HepG2 (cell line): ENCODE measurements around the gene DRAM1. TPM values are rescaled to one million over a fixed set of nuclear protein-coding genes. Genes with fewer than 3 reads are reported as not detected.

Experiments
- CREB3 ChIP-seq: sonication (generic); formaldehyde crosslinking; IDR thresholded peaks from 2 replicates; pipeline ENCODE4 v1.5.0; 2020; ENCODE audit warnings: missing genetic modification reagents
- DMAP1 ChIP-seq: IDR thresholded peaks from 2 replicates; pipeline ENCODE4 v1.6.1; 2016
- HNF4G ChIP-seq, 2 experiments: sonication (generic) in 1 of 2; formaldehyde crosslinking in 1 of 2; IDR thresholded peaks; 2 replicates each; pipeline versions ENCODE4 v1.4.0 to v1.6.1; 2011 to 2020; ENCODE audit warnings: borderline replicate concordance in 2 of 2, low read depth in 2 of 2, mild to moderate bottlenecking in 2 of 2, low read length in 1 of 2, missing genetic modification reagents in 1 of 2, moderate library complexity in 1 of 2
- HOXA3 ChIP-seq: sonication (generic); formaldehyde crosslinking; IDR thresholded peaks from 2 replicates; pipeline ENCODE4 v1.5.0; 2020; ENCODE audit warnings: missing genetic modification reagents
- IRF2 ChIP-seq: IDR thresholded peaks from 2 replicates; pipeline ENCODE4 v1.6.1; 2018; ENCODE audit warnings: missing genetic modification reagents, missing compliant biosample characterization
- LRRFIP1 ChIP-seq: sonication (generic); formaldehyde crosslinking; conservative IDR thresholded peaks from 2 replicates; pipeline ENCODE4 v1.4.0; 2020; ENCODE audit warnings: missing genetic modification reagents
- MBD4 ChIP-seq: IDR thresholded peaks from 2 replicates; pipeline ENCODE4 v1.6.1; 2012; ENCODE audit warnings: low read length, inconsistent platforms, borderline replicate concordance
- NR1H2 ChIP-seq: sonication (generic); formaldehyde crosslinking; IDR thresholded peaks from 2 replicates; pipeline ENCODE4 v1.8.1; 2022; ENCODE audit warnings: low read depth, missing genetic modification reagents, borderline replicate concordance
- PHF20 ChIP-seq: sonication (generic); formaldehyde crosslinking; IDR thresholded peaks from 2 replicates; pipeline ENCODE4 v1.5.0; 2020; ENCODE audit warnings: mild to moderate bottlenecking, missing genetic modification reagents
- PRDM10 ChIP-seq: sonication (generic); formaldehyde crosslinking; IDR thresholded peaks from 2 replicates; pipeline ENCODE4 v1.4.0; 2020; ENCODE audit warnings: low read depth, missing genetic modification reagents
- RERE ChIP-seq: IDR thresholded peaks from 2 replicates; pipeline ENCODE4 v1.6.1; 2016; ENCODE audit warnings: low read depth, missing genetic modification reagents, missing compliant biosample characterization
- SKI ChIP-seq: fragments of 450-650 bp; IDR thresholded peaks from one replicate; pipeline ENCODE4 v1.6.1; 2018; ENCODE audit warnings: mild to moderate bottlenecking; ENCODE audit not compliant: partially characterized antibody
- ZNF552 ChIP-seq: sonication (generic); formaldehyde crosslinking; IDR thresholded peaks from 2 replicates; pipeline ENCODE4 v1.9.0; 2022; ENCODE audit warnings: missing genetic modification reagents, mild to moderate bottlenecking, borderline replicate concordance
- ZNF749 ChIP-seq: sonication (generic); formaldehyde crosslinking; IDR thresholded peaks from 2 replicates; pipeline ENCODE4 v1.8.0; 2022; ENCODE audit warnings: mild to moderate bottlenecking, missing genetic modification reagents, moderate library complexity, borderline replicate concordance
- polyA plus RNA-seq, 8 experiments: library from polyadenylated mRNA; depleted of rRNA in 3 of 8; stranded (reverse) in 7 of 8; unstranded in 1 of 8; fragments of >200 nt; fragmentation: Illumina TruSeq in 4 of 8; extraction: Trizol in 4 of 8; gene quantifications; 2 replicates each; pipeline versions ENCODE4 v1.2.1 to v1.2.3, GENCODE V29; 2011 to 2016; ENCODE audit warnings: low read depth in 4 of 8, missing spikeins in 1 of 8, mixed read lengths in 1 of 8; ENCODE audit not compliant: insufficient read depth in 1 of 8
- total RNA-seq, 5 experiments: library from RNA; depleted of rRNA; stranded (reverse); fragments of >200 nt; fragmentation: Illumina TruSeq; extraction: Trizol; gene quantifications; 2 replicates each; pipeline ENCODE4 v1.2.3, GENCODE V29; 2016; ENCODE audit warnings: low read depth in 1 of 5

Gene DRAM1
- total and polyA plus RNA-seq, 2 of the 13 experiments (the other 11 are each of a cell fraction or from before 2014, with no cell fraction given): 20.9 to 32.6 TPM

- peak; percentile 98 for TF ChIP-seq PRDM10 (CRISPR knock-in tag)
- peak; percentile 73 for TF ChIP-seq HOXA3
- no peak for TF ChIP-seq NR1H2 (CRISPR knock-in tag)
- peak; percentile 99 for TF ChIP-seq IRF2 (CRISPR knock-in tag)
- no peak for TF ChIP-seq MBD4
- peak; percentile 49; the same call in 1 of the 2 replicates for TF ChIP-seq ZNF749 (CRISPR knock-in tag)
- TF ChIP-seq DMAP1: peak; percentile 87; the same call in 1 of the 2 replicates
- TF ChIP-seq CREB3 (CRISPR knock-in tag): no peak; the same call in 1 of the 2 replicates
- TF ChIP-seq ZNF552 (CRISPR knock-in tag): no peak
- TF ChIP-seq HNF4G (IDR thresholded peaks at IDR 0.05; ENCODE audit: borderline replicate concordance, low read depth, low read length): peak; percentile 26; the same call in 1 of the 2 replicates
- no peak for TF ChIP-seq HNF4G (CRISPR knock-in tag; IDR thresholded peaks at IDR 0.05; ENCODE audit: borderline replicate concordance, low read depth)
- TF ChIP-seq RERE (CRISPR knock-in tag): no peak
- peak; percentile 47; the same call in 1 of the 2 replicates for TF ChIP-seq PHF20 (CRISPR knock-in tag)
- peak; percentile 75 for TF ChIP-seq SKI
- TF ChIP-seq LRRFIP1 (CRISPR knock-in tag): no peak
These were observed at the start of gene DRAM1 (continued) for GRCh38 chr12:101876861-101877805.
